GM12892 (cell line): ENCODE data around the gene HOGA1.

Source experiments
- POLR2A ChIP-seq: IDR thresholded peaks from 2 replicates; pipeline ENCODE4 v1.6.1; 2011; ENCODE audit warnings: low read depth, low read length, control low read depth
- POLR2AphosphoS5 ChIP-seq: IDR thresholded peaks from 2 replicates; pipeline ENCODE4 v1.6.1; 2011; ENCODE audit warnings: low read depth, low read length, control low read depth

- TF ChIP-seq POLR2A (no peak), POLR2AphosphoS5 (no peak)
These were observed 45.4 kb upstream of the HOGA1 start for GRCh38 chr10:97538839-97539238.
